PC-9 (cell line): ENCODE results near the gene PACRG. TPM values are rescaled to one million over a fixed set of nuclear protein-coding genes. Genes with fewer than 3 reads are reported as not detected.

Source experiments
- BruUV-seq: library from RNA; stranded (reverse); fragments of 400-500 nt; replicated peaks from 2 replicates; lab custom pipeline; 2021; lab: Mats Ljungman, UMichigan
- CTCF ChIA-PET: fragments of 300-600 bp; sonication (Branson Sonifier 250); formaldehyde crosslinking; loops from one replicate; lab custom pipeline; 2022; ENCODE audit warnings: antibody characterized with exemption; lab: Charles Lee
- POLR2A ChIA-PET: fragments of 300-600 bp; sonication (Branson Sonifier 250); formaldehyde crosslinking; loops from one replicate; lab custom pipeline; 2022; ENCODE audit warnings: antibody characterized with exemption; ENCODE audit not compliant: unreplicated experiment; lab: Charles Lee
- DNase-seq, 2 experiments: peaks; one replicate each; pipeline versions ENCODE4 v3.0.0 to v3.0.0-alpha.2; 2015 to 2022; ENCODE audit warnings: mixed read lengths in 1 of 2
- H2AFZ ChIP-seq: fragments of 200-600 bp; sonication (generic); 2 replicates; pipeline ENCODE4 v1.8.1; 2017; ENCODE audit warnings: antibody characterized with exemption
- H3F3A ChIP-seq: fragments of 200-600 bp; sonication (generic); 2 replicates; pipeline ENCODE4 v1.8.1; 2017; ENCODE audit warnings: antibody characterized with exemption, mild to moderate bottlenecking, low read depth; ENCODE audit not compliant: insufficient read depth
- H3K27ac ChIP-seq: fragments of 200-600 bp; sonication (generic); 2 replicates; pipeline ENCODE4 v1.6.1; 2016; ENCODE audit warnings: mixed run types
- H3K27me3 ChIP-seq: fragments of 200-600 bp; sonication (generic); 2 replicates; pipeline ENCODE4 v1.6.1; 2016; ENCODE audit warnings: low read depth, mixed run types; ENCODE audit not compliant: insufficient read depth
- H3K36me3 ChIP-seq: fragments of 200-600 bp; sonication (generic); 2 replicates; pipeline ENCODE4 v1.6.1; 2016; ENCODE audit warnings: low read depth, mixed run types
- H3K4me1 ChIP-seq: fragments of 200-600 bp; sonication (generic); replicated peaks from 2 replicates; pipeline ENCODE4 v1.6.1; 2016; ENCODE audit warnings: mixed run types; ENCODE audit not compliant: insufficient read depth
- H3K4me2 ChIP-seq: fragments of 200-600 bp; sonication (generic); 2 replicates; pipeline ENCODE4 v1.6.1; 2017; ENCODE audit warnings: mixed run types
- H3K4me3 ChIP-seq: fragments of 200-600 bp; sonication (generic); 2 replicates; pipeline ENCODE4 v1.6.1; 2016; ENCODE audit warnings: mixed run types
- H3K79me2 ChIP-seq: fragments of 200-600 bp; sonication (generic); 2 replicates; pipeline ENCODE4 v1.6.1; 2017; ENCODE audit warnings: low read depth, mixed run types
- H3K9me2 ChIP-seq: fragments of 200-600 bp; sonication (generic); 2 replicates; pipeline ENCODE4 v1.8.1; 2017; ENCODE audit warnings: mild to moderate bottlenecking; ENCODE audit not compliant: insufficient read depth
- H3K9me3 ChIP-seq: fragments of 200-600 bp; sonication (generic); 2 replicates; pipeline ENCODE4 v1.8.1; 2016; ENCODE audit warnings: low read depth; ENCODE audit not compliant: insufficient read depth
- H4K20me1 ChIP-seq: fragments of 200-600 bp; sonication (generic); 2 replicates; pipeline ENCODE4 v1.8.1; 2017; ENCODE audit not compliant: insufficient read depth
- EZH2 ChIP-seq: fragments of 200-600 bp; sonication (generic); IDR thresholded peaks from 2 replicates; pipeline ENCODE4 v1.8.0; 2017; ENCODE audit warnings: antibody characterized with exemption, low read depth
- intact Hi-C: fragments of 100-400 bp; cut with micrococcal nuclease; formaldehyde crosslinking; loops from one replicate; pipeline ENCODE4 v1.10.0; 2022; ENCODE audit not compliant: unreplicated experiment
- total RNA-seq: library from RNA; stranded (reverse); gene quantifications from 2 replicates; pipeline ENCODE4 v1.2.3, GENCODE V29; 2021
- TF ChIP-seq, protein P1 (sequence below): fragments of 200-600 bp; sonication (generic); conservative IDR thresholded peaks from 2 replicates; pipeline ENCODE4 v1.6.1; 2017; ENCODE audit warnings: mixed run types, antibody characterized with exemption, mild to moderate bottlenecking, moderate library complexity

Gene PACRG
- total RNA-seq, 1 experiment from 2014 or later = not detected

- CTCF ChIA-PET = no interaction called here
- POLR2A ChIA-PET = no interaction called here
These were observed 44.7 kb downstream of the PACRG start for GRCh38 chr6:162772466-162772865.

DNA sequence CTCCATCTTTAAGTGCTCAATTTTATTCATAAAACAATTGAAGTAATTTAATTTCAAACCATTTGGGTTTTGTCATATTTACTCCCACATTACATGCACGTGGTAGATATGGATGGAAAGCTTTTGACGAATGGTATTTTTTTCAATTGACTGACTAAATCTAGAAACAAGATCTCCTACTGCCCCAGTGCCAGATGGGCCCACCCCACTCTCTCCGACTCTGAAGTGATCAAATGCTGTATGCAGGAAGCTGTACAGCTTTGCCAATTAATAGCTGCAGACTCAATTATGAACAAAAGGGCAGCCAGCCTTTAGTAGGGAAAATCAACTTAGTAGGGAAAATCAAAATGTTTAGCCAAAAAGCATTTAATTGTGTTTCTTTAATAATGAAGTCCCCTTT, 46.2 kb downstream of the PACRG start:
- Histone ChIP-seq H3K79me2 (no peaks in the 10 kb centered on the region), H3K36me3 (no peaks in the 10 kb centered on the region), H3K9me2 (no peaks in the 10 kb centered on the region), H2AFZ (no peak overlapping the region), H3F3A (no peaks in the 10 kb centered on the region), H3K9me3 (no peaks in the 10 kb centered on the region), H3K4me3 (no peak overlapping the region), H3K4me2 (no peak overlapping the region), H3K27me3 (peaks cover 13% of the 10 kb centered on the region; the same call in 1 of the 2 replicates), H4K20me1 (no peaks in the 10 kb centered on the region; the same call in 1 of the 2 replicates), H3K4me1 (no peaks in the 10 kb centered on the region), H3K27ac (no peak overlapping the region)
- BruUV-seq = no TSS peak
- ChIA-PET CTCF (no interaction called here), POLR2A (no interaction called here)
- no peak for DNase-seq
- intact Hi-C loops = no loop called here
- TF ChIP-seq EZH2 = no peak
- TF ChIP-seq, protein P1, sequence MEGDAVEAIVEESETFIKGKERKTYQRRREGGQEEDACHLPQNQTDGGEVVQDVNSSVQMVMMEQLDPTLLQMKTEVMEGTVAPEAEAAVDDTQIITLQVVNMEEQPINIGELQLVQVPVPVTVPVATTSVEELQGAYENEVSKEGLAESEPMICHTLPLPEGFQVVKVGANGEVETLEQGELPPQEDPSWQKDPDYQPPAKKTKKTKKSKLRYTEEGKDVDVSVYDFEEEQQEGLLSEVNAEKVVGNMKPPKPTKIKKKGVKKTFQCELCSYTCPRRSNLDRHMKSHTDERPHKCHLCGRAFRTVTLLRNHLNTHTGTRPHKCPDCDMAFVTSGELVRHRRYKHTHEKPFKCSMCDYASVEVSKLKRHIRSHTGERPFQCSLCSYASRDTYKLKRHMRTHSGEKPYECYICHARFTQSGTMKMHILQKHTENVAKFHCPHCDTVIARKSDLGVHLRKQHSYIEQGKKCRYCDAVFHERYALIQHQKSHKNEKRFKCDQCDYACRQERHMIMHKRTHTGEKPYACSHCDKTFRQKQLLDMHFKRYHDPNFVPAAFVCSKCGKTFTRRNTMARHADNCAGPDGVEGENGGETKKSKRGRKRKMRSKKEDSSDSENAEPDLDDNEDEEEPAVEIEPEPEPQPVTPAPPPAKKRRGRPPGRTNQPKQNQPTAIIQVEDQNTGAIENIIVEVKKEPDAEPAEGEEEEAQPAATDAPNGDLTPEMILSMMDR = no peak

More at GRCh38 chr6:162772466-162772865, 44.7 kb downstream of the PACRG start:
- BruUV-seq = no TSS peak
- H3K36me3 ChIP-seq = no peaks in the 10 kb centered on the region
- no peaks in the 10 kb centered on the region for H3K79me2 ChIP-seq
- H3K9me2 ChIP-seq = no peaks in the 10 kb centered on the region
- H3K4me1 ChIP-seq = no peaks in the 10 kb centered on the region
- no peaks in the 10 kb centered on the region for H3K9me3 ChIP-seq
- H3K4me2 ChIP-seq = no peak overlapping the region
- no peaks in the 10 kb centered on the region; the same call in 1 of the 2 replicates for H4K20me1 ChIP-seq
- TF ChIP-seq, protein P1 = no peak
- no peak for TF ChIP-seq EZH2
- H3K27me3 ChIP-seq = peaks cover 13% of the 10 kb centered on the region; the same call in 1 of the 2 replicates
- H3K27ac ChIP-seq = no peak overlapping the region
- DNase-seq = no peak
- H3K4me3 ChIP-seq = no peak overlapping the region
- H3F3A ChIP-seq = no peaks in the 10 kb centered on the region
- no peak overlapping the region for H2AFZ ChIP-seq
- intact Hi-C loops = no loop called here

GRCh38 chr6:162777091-162777490, 49.3 kb downstream of the PACRG start:
- BruUV-seq = no TSS peak
- Histone ChIP-seq H3K9me2 (no peaks in the 10 kb centered on the region), H3K9me3 (no peaks in the 10 kb centered on the region), H3K4me2 (no peak overlapping the region), H3K27ac (no peak overlapping the region), H2AFZ (no peak overlapping the region), H3K4me1 (no peaks in the 10 kb centered on the region), H3K79me2 (no peaks in the 10 kb centered on the region), H3K4me3 (no peak overlapping the region), H3F3A (no peaks in the 10 kb centered on the region), H3K36me3 (no peaks in the 10 kb centered on the region), H3K27me3 (peaks cover 13% of the 10 kb centered on the region; the same call in 1 of the 2 replicates), H4K20me1 (no peaks in the 10 kb centered on the region; the same call in 1 of the 2 replicates)
- no peak for DNase-seq
- ChIA-PET CTCF (no interaction called here), POLR2A (no interaction called here)
- TF ChIP-seq, protein P1 = no peak
- no peak for TF ChIP-seq EZH2
- intact Hi-C loops = no loop called here
